HepG2 (cell line): ENCODE results near the gene TBC1D4. TPM values are rescaled to one million over a fixed set of nuclear protein-coding genes. Genes with fewer than 3 reads are reported as not detected.

ENCODE experiments used
- ATAC-seq: fragments of 200-7000 bp; cut with Tn5 transposase; 3 replicates; pipeline ENCODE4 v1.9.1; 2020; ENCODE audit warnings: mild to moderate bottlenecking, moderate library complexity
- BruUV-seq: library from RNA; stranded (reverse); fragments of 400-500 nt; replicated peaks from 2 replicates; lab custom pipeline; 2021; lab: Mats Ljungman, UMichigan
- CTCF ChIA-PET: fragments of 300-600 bp; formaldehyde crosslinking; extraction: SDS; loops from one replicate; lab custom pipeline; 2021; ENCODE audit warnings: low total read pairs, inconsistent platforms, low intra/inter-chr PET ratio; lab: Yijun Ruan, JAX
- POLR2A ChIA-PET: fragments of 350-600 bp; sonication (Branson Sonifier 250); formaldehyde crosslinking; loops from one replicate; lab custom pipeline; 2020; ENCODE audit warnings: antibody characterized with exemption, inconsistent platforms; lab: Yijun Ruan, JAX
- DNase-seq: peaks from one replicate; pipeline ENCODE4 v3.0.0-alpha.2; 2015; ENCODE audit warnings: low spot score
- FAIRE-seq: peaks from 3 replicates; lab custom pipeline; 2011; peaks lifted over from hg19 to GRCh38; lab: Jason Lieb, UNC
- H2AFZ ChIP-seq: one replicate; pipeline ENCODE4 v1.6.1; 2011; ENCODE audit warnings: low read length, inconsistent platforms
- H3K27ac ChIP-seq: fragments of 300-600 bp; 3 replicates; pipeline ENCODE4 v1.8.0; 2011; ENCODE audit warnings: mixed run types, mild to moderate bottlenecking, mixed read lengths, low read length, inconsistent platforms; ENCODE audit not compliant: insufficient read depth; ENCODE audit errors: extremely low read length
- H3K27me3 ChIP-seq, 2 experiments: fragments of 200-600 bp in 1 of 2; 2 replicates in 1 of 2; 3 replicates in 1 of 2; pipeline versions ENCODE4 v1.6.0 to v1.8.0; 2011; ENCODE audit warnings: low read length in 2 of 2, mild to moderate bottlenecking in 2 of 2, moderate library complexity in 2 of 2, inconsistent platforms in 1 of 2; ENCODE audit not compliant: insufficient read depth in 2 of 2, control insufficient read depth in 1 of 2
- H3K36me3 ChIP-seq, 2 experiments: fragments of 200-600 bp in 1 of 2; replicated peaks in 1 of 2; 2 replicates in 1 of 2; 3 replicates in 1 of 2; pipeline versions ENCODE4 v1.5.1 to v1.8.0; 2011; ENCODE audit warnings: low read length in 2 of 2, inconsistent platforms in 1 of 2; ENCODE audit not compliant: insufficient read depth in 2 of 2, control insufficient read depth in 1 of 2
- H3K4me1 ChIP-seq: 2 replicates; pipeline ENCODE4 v1.5.1; 2012; ENCODE audit warnings: low read length, inconsistent platforms; ENCODE audit not compliant: insufficient read depth
- H3K4me2 ChIP-seq: 2 replicates; pipeline ENCODE4 v1.6.0; 2011; ENCODE audit warnings: low read depth, low read length, inconsistent platforms
- H3K4me3 ChIP-seq, 3 experiments: fragments of 200-600 bp in 1 of 3; sonication (generic), shearing (Covaris generic) in 1 of 3; replicated peaks in 1 of 3; 2 replicates each; pipeline ENCODE4 v1.5.1; 2011 to 2016; ENCODE audit warnings: low read length in 3 of 3, inconsistent platforms in 2 of 3, low read depth in 2 of 3, mild to moderate bottlenecking in 2 of 3, control low read depth in 1 of 3, mixed read lengths in 1 of 3; ENCODE audit not compliant: insufficient read depth in 1 of 3
- H3K79me2 ChIP-seq: one replicate; pipeline ENCODE4 v1.6.1; 2011; ENCODE audit warnings: low read length, inconsistent platforms; ENCODE audit not compliant: insufficient read depth
- H3K9ac ChIP-seq: 2 replicates; pipeline ENCODE4 v1.6.0; 2011; ENCODE audit warnings: mild to moderate bottlenecking, low read depth, low read length, inconsistent platforms; ENCODE audit not compliant: insufficient read depth
- H3K9me3 ChIP-seq: 2 replicates; pipeline ENCODE4 v1.5.1; 2012; ENCODE audit warnings: mild to moderate bottlenecking, low read length
- H4K20me1 ChIP-seq: 2 replicates; pipeline ENCODE4 v1.6.0; 2011; ENCODE audit warnings: inconsistent platforms, mild to moderate bottlenecking, low read length, moderate library complexity; ENCODE audit not compliant: insufficient read depth
- AFF4 ChIP-seq: sonication (generic); formaldehyde crosslinking; IDR thresholded peaks from 2 replicates; pipeline ENCODE4 v1.4.0; 2020; ENCODE audit warnings: missing genetic modification reagents
- ARID2 ChIP-seq: sonication (generic); formaldehyde crosslinking; IDR thresholded peaks from 2 replicates; pipeline ENCODE4 v1.8.1; 2022; ENCODE audit warnings: mild to moderate bottlenecking, missing genetic modification reagents, borderline replicate concordance
- ATF4 ChIP-seq, 2 experiments: fragments of 450-650 bp in 1 of 2; sonication (generic) in 1 of 2; formaldehyde crosslinking; IDR thresholded peaks; 2 replicates each; pipeline versions ENCODE4 v1.5.0 to v1.8.0; 2020 to 2022; ENCODE audit warnings: mild to moderate bottlenecking in 1 of 2, missing genetic modification reagents in 1 of 2
- ELF4 ChIP-seq: sonication (generic); formaldehyde crosslinking; IDR thresholded peaks from 2 replicates; pipeline ENCODE4 v1.5.0; 2020; ENCODE audit warnings: missing genetic modification reagents, mild to moderate bottlenecking, moderate library complexity, borderline replicate concordance
- FOXA1 ChIP-seq, 2 experiments: fragments of 450-650 bp in 1 of 2; sonication (generic) in 1 of 2; formaldehyde crosslinking in 1 of 2; IDR thresholded peaks; 2 replicates each; pipeline versions ENCODE4 v1.4.0 to v1.6.1; 2016 to 2020; ENCODE audit warnings: missing genetic modification reagents in 1 of 2
- FOXK2 ChIP-seq: fragments of 450-650 bp; IDR thresholded peaks from 2 replicates; pipeline ENCODE4 v1.6.1; 2016
- KDM3A ChIP-seq: IDR thresholded peaks from 2 replicates; pipeline ENCODE4 v1.6.1; 2018; ENCODE audit warnings: low read depth, missing compliant biosample characterization
- PCBP2 ChIP-seq: fragments of 200-400 bp; formaldehyde crosslinking; optimal IDR thresholded peaks from 2 replicates; pipeline ENCODE3; 2018; ENCODE audit warnings: low read length, low read depth; ENCODE audit not compliant: poor library complexity, severe bottlenecking
- RBAK ChIP-seq: sonication (generic); formaldehyde crosslinking; IDR thresholded peaks from 2 replicates; pipeline ENCODE4 v1.5.1; 2020; ENCODE audit warnings: mild to moderate bottlenecking, missing genetic modification reagents
- RFXANK ChIP-seq: IDR thresholded peaks from 2 replicates; pipeline ENCODE4 v1.6.1; 2016
- THAP11 ChIP-seq: IDR thresholded peaks from 2 replicates; pipeline ENCODE4 v1.6.1; 2016; ENCODE audit warnings: missing biosample characterization, missing genetic modification reagents
- ZC3H4 ChIP-seq: sonication (generic); formaldehyde crosslinking; IDR thresholded peaks from 2 replicates; pipeline ENCODE4 v1.4.0; 2020; ENCODE audit warnings: missing genetic modification reagents, borderline replicate concordance
- ZNF33B ChIP-seq: sonication (generic); formaldehyde crosslinking; IDR thresholded peaks from 2 replicates; pipeline ENCODE4 v1.5.1; 2020; ENCODE audit warnings: mild to moderate bottlenecking, missing genetic modification reagents
- ZNF550 ChIP-seq: sonication (generic); formaldehyde crosslinking; IDR thresholded peaks from 2 replicates; pipeline ENCODE4 v1.4.0; 2020; ENCODE audit warnings: mild to moderate bottlenecking, missing genetic modification reagents, borderline replicate concordance
- ZNF605 ChIP-seq: sonication (generic); formaldehyde crosslinking; IDR thresholded peaks from 2 replicates; pipeline ENCODE4 v1.8.0; 2022; ENCODE audit warnings: mild to moderate bottlenecking, missing genetic modification reagents
- ZNF883 ChIP-seq: sonication (generic); formaldehyde crosslinking; IDR thresholded peaks from 2 replicates; pipeline ENCODE4 v1.5.1; 2020; ENCODE audit warnings: mild to moderate bottlenecking, missing genetic modification reagents; ENCODE audit errors: not compliant biosample characterization
- WGBS: methylation state at CpG from one replicate; pipeline ENCODE4 v1.1.6; 2017; ENCODE audit warnings: low lambda C conversion rate; 5-methylcytosine and 5-hydroxymethylcytosine counted together
- in situ Hi-C: cut with HindIII; loops from 2 replicates; pipeline ENCODE4 v1.10.0; 2017; ENCODE audit warnings: low pct_unique_long_range_greater_than_20kb; ENCODE audit not compliant: extremely low pct_ligation_motif_present
- intact Hi-C: fragments of 100-400 bp; cut with micrococcal nuclease; formaldehyde crosslinking; loops from one replicate; pipeline ENCODE4 v1.10.0; 2022; ENCODE audit not compliant: unreplicated experiment
- polyA plus RNA-seq, 8 experiments: library from polyadenylated mRNA; depleted of rRNA in 3 of 8; stranded (reverse) in 7 of 8; unstranded in 1 of 8; fragments of >200 nt; fragmentation: Illumina TruSeq in 4 of 8; extraction: Trizol in 4 of 8; gene quantifications; 2 replicates each; pipeline versions ENCODE4 v1.2.1 to v1.2.3, GENCODE V29; 2011 to 2016; ENCODE audit warnings: low read depth in 4 of 8, missing spikeins in 1 of 8, mixed read lengths in 1 of 8; ENCODE audit not compliant: insufficient read depth in 1 of 8
- total RNA-seq, 5 experiments: library from RNA; depleted of rRNA; stranded (reverse); fragments of >200 nt; fragmentation: Illumina TruSeq; extraction: Trizol; gene quantifications; 2 replicates each; pipeline ENCODE4 v1.2.3, GENCODE V29; 2016; ENCODE audit warnings: low read depth in 1 of 5

The TBC1D4 gene
- total and polyA plus RNA-seq, 2 of the 13 experiments (the other 11 are each of a cell fraction or from before 2014, with no cell fraction given), result 35.9 to 64.4 TPM

GRCh38 chr13:75506018-75506417 is 24.0 kb upstream of the TBC1D4 start:
- Histone ChIP-seq H3K4me3 (no peak overlapping the region), H3K27me3 (no peaks in the 10 kb centered on the region; a peak in 1 of 5 replicates), H3K36me3 (no peaks in the 10 kb centered on the region), H2AFZ (no peak overlapping the region), H3K9ac (no peak overlapping the region), H3K79me2 (no peaks in the 10 kb centered on the region), H3K4me2 (no peak overlapping the region), H4K20me1 (no peaks in the 10 kb centered on the region), H3K4me1 (no peaks in the 10 kb centered on the region), H3K27ac (no peak overlapping the region), H3K9me3 (no peaks in the 10 kb centered on the region)
- DNase-seq, result no peak
- WGBS, result 53% methylated on average over 1 of the region's 1 CpG
- no peak for TF ChIP-seq AFF4 (CRISPR knock-in tag)
- TF ChIP-seq RBAK, result no peak
- TF ChIP-seq PCBP2, result no peak
- TF ChIP-seq ELF4 (CRISPR knock-in tag), result no peak
- ChIA-PET CTCF (no interaction called here), POLR2A (no interaction called here)
- intact Hi-C loops, result no loop called here
- ATAC-seq, result no peak
- BruUV-seq, result no TSS peak
- in situ Hi-C loops, result no loop called here
- FAIRE-seq, result no peak

GRCh38 chr13:75505327-75505726 is 23.4 kb upstream of the TBC1D4 start:
- Histone ChIP-seq H3K36me3 (no peaks in the 10 kb centered on the region), H3K9ac (no peak overlapping the region), H3K4me3 (no peak overlapping the region), H3K27me3 (no peaks in the 10 kb centered on the region; a peak in 1 of 5 replicates), H3K27ac (no peak overlapping the region), H3K4me1 (no peaks in the 10 kb centered on the region), H3K4me2 (no peak overlapping the region), H2AFZ (no peak overlapping the region), H3K79me2 (no peaks in the 10 kb centered on the region), H3K9me3 (no peaks in the 10 kb centered on the region), H4K20me1 (no peaks in the 10 kb centered on the region)
- ATAC-seq, result no peak
- ChIA-PET POLR2A (no interaction called here), CTCF (no interaction called here)
- no peak for DNase-seq
- no peak for FAIRE-seq
- in situ Hi-C loops (no loop called here), intact Hi-C loops (no loop called here)
- no TSS peak for BruUV-seq
- WGBS, result 38% methylated on average over 3 of the region's 3 CpGs
- TF ChIP-seq ZNF605 (no peak), RFXANK (CRISPR knock-in tag) (no peak), ZNF550 (CRISPR knock-in tag) (no peak), THAP11 (no peak), ATF4 (CRISPR knock-in tag; IDR thresholded peaks at IDR 0.05) (no peak), ARID2 (no peak), ZNF883 (CRISPR knock-in tag) (no peak), FOXK2 (no peak), ZNF33B (CRISPR knock-in tag) (no peak), ZC3H4 (CRISPR knock-in tag) (no peak), FOXA1 (IDR thresholded peaks at IDR 0.05) (no peak), FOXA1 (CRISPR knock-in tag; IDR thresholded peaks at IDR 0.05) (no peak), KDM3A (no peak)
